HG03558 (cell line): ENCODE data around the gene TP53I3.
"Not testable (repeated sequence)": the region's sequence is repeated elsewhere in the genome, so short reads cannot be mapped to it uniquely, and the experiment has no call there.

ENCODE experiments used
- ATAC-seq: cut with Tn5 transposase; IDR thresholded peaks from one replicate; pipeline ENCODE4 v1.9.1; 2021; ENCODE audit warnings: moderate number of reproducible peaks; ENCODE audit not compliant: unreplicated experiment; ENCODE audit errors: extremely low read depth

The TP53I3 gene

DNA sequence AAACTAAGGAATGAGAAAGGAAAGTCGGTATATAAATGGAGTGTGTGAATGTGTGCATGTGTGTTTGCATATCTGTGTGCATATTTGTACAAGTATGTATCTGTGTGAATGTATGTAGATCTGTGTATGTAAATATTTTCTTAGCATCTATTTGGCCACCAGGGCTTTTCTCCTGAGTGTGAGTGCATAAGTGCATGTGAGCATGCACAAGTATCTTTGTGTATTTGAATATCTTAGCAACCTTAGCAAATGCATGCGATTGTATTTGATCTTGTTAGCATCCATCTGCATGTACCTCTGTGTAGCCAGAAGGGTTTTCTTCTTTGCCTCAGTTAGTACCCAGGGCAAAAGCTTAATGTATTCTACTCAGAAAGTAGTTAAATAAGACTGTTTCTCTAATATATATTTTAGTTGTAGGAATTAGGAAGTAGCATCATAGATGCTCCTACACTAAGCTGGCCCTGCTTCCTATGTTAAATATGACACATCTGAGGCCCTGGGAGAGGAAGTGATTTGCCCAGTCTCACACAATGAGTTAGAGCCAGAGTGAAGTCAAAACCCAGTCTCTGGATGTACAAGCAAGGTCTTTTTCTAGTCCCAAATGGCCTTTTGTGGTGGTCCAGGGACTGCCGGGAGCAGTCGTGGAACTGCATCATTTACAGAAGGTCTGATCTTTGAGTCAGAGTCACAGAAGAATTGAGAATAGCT is 25.9 kb downstream of the TP53I3 start:
- ATAC-seq, result no peak

DNA sequence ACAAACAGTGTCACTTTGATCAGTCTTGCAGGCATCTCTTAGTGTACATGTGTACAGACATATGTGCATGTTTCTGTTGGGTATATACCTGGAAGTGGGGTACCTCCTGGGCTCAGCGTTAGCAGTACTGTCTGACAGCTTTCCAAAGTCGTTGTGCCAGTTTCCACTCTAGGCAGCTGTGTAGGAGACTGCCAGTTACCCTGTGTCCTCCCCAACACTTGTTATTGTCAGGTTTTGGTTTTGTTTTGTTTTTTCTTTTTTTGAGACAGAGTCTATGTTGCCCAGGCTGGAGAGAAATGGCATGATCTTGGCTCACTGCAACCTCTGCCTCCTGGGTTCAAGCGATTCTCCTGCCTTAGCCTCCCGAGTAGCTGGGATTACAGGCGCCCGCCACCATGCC is 28.9 kb downstream of the TP53I3 start:
- no peak for ATAC-seq

DNA sequence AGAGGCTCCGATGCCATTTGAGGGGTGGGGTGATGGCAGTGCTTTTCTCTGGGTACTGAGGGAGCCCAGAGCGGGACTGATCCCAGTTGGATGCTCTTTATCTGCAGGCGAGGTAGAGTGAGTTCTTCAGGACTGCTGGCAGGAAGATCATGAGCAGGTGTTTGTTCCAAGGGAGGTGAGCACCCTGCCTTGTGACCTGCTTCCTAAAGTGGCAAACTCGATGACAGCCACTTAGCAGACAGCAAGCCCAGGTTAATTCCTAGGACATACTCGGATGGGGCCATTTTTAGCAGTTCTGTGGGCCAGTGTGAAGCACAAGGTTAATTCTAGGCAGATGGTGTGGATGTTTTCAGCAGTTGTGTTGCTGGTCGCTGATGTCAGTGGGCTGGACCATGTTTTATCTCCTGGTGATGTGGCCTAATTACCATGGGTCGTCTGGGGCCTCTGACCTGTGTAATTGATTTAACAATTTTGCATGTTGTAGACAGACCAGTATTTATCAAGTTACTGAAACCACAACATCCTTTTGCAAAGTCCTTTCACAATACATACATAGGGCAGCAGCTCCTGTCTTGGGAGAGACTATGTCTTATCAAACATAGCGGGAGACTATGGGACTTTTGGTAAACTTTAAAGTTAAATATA is 30.1 kb downstream of the TP53I3 start:
- no peak for ATAC-seq

DNA sequence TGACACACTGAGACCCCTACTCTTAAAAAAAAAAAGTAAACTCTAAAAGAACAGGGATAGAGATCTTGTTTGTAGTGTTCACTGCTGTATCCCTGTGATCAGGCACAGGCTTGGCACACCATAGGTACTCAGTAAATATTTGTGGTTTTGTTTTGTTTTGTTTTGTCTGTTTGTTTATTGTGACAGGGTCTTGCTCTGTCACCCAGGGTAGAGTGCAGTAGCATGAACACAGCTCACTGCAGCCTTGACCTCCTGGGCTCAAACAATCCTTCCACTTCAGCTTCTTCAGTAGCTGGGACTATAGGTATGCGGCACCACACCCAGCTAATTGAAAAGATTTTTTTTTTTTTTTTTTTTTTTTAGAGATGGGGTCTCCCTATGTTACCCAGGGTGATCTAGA is 31.7 kb downstream of the TP53I3 start:
- ATAC-seq, result no peak

DNA sequence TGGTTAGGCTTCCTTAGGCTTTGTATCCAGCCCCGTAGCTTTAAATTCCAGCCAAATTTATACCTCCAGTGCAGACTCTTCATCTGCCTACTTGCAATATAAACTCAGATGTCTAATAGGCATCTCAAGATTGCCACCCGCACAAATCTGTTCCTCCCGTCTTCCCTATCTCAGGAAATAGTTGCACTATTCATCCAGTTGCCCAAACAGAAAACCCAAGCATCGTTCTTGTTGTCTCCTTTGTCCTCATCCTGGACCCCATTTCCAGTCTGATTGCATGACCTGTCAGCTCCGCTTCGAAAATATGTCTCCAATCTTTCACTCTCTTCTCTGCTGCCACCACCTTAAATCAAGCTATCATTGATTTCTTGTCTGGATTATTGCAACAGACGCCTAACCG is 32.8 kb downstream of the TP53I3 start:
- ATAC-seq, result no peak

GRCh38 chr2:24050041-24050979 is 34.3 kb downstream of the TP53I3 start:
- no peak for ATAC-seq

DNA sequence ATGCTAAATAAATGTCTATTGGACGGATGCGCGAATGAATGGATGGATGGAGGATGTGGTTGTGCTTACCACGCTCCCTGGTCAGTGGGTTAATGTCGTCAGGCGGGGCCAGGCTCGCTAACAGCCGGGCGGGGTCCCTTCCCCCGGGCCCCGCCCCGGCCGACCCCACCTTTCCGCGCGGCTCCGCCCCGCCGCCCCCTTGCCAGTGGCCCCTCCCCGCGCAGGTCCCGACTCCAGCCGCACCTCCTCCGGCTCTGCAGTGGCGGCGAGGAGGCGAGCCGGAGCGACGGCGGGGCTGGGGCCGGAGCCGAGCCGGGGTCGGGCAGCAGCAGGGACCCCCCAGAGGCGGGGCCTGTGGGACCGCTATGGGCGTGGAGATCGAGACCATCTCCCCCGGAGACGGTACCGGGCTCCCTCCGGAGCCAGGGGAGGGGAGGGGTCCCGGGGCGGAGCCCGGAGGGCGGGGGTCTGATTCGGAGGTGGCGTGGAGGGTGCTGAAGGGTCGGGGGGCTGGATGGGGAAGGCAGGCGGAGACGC is 35.1 kb downstream of the TP53I3 start, which contains the start of gene FKBP1B:
FKBP1B (plus strand) TSS at position 257 of the 537 bp plus-strand sequence; CDS start at position 366, 109 bp downstream.
- no peak for ATAC-seq

GRCh38 chr2:24048769-24049484 is 35.7 kb downstream of the TP53I3 start:
- no peak for ATAC-seq

GRCh38 chr2:24047703-24048033 is 37.0 kb downstream of the TP53I3 start:
- no peak for ATAC-seq

DNA sequence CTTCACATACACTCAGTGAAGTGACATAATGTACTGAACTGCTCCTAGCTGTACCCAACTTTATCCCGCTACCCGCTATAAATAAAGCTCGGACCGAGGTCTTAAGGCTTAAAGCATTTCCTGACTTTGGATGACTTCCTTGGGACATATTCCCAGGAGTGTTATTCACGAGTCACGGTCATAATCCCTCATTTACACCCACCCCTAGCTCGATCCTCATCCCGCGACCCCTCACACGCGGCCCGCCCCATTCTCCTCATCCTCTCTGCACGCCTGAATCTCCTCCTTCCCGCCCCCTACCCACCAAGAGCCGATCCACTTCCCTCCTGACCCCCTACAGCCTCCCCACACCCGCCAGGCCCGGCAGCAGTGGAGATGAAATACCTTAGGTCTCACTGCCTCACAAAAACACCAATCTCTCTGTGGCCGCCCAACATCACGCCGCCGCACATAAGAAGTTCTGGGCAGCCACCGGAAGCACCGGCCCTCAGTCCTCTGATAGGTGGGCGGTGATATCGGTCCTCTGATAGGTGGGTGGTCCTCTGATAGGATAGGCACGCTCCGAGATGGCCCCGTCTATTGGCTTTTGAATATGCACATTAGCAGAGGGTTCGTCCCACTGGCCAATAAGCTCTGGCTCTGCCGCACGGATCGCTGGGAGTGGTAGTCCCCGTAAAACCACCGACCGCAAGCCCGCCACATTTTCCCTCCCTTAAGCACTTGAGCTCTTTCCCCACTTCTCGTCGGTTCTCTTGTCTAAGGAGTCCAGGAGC is 37.5 kb downstream of the TP53I3 start, which contains the start of gene WDCP:
WDCP (minus strand) TSS at position 462 of the 773 bp plus-strand sequence. CDS start 7,897 bp downstream, outside the sequence.
- ATAC-seq, result peak; percentile 97

DNA sequence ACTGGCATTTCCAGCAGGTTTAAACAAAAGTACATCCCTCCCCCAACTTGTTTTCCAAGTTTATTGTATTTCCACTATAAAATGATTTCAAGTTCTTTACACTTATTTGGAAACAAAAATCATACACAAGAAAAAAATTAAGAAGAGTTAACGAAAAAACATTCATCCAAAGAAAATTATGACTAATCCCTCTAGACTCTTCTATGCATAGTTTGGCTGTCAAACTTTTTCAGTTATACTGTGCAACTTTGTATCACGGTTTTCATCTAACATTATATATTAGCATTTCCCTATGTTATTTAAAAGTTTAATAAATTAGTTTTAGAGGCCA is 38.1 kb downstream of the TP53I3 start:
- no peak for ATAC-seq

DNA sequence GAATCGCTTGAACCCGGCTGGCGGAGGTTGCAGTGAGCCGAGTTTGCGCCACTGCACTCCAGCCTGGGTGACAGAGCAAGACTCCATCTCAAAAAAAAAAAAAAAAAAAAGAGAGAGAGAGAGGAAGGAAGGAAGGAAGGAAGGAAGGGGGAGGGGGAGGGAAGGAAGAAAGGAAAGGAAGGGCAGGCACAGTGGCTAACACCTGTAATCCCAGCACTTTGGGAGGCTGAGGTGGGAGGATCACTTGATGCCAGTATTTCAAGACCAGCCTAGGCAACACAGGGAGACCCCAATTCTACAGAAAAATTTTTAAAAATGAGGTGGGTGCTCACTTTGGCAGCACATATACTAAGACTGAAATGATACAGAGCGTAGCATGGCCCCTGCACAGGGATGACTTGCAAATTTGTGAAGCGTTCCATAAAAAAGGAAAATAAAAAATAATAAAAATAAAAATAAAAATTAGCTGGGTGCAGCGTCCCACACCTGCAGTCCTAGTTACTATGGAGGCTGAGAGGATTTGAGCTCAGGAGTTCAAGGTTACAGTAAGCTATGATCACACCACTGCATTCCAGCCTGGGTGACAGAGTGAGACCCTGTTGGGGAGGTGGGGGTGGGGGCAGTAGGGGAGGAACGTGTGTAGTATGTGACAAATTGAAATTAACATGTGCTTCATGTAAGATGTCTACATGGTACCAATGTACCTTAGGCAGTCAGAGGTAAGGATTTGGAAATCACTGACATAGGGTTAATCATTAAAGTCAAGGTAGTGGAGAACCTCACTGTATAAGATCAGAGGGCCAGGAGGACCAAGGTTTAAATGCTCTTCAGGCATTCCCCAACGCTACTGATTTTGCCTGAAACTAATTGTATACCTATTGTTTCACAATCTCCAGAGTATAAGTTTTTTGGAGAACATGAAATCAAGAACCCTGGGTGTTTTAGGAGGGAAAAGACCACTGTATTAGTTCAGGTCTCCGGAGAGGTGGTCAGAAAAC is 38.8 kb downstream of the TP53I3 start:
- ATAC-seq, result no peak

DNA sequence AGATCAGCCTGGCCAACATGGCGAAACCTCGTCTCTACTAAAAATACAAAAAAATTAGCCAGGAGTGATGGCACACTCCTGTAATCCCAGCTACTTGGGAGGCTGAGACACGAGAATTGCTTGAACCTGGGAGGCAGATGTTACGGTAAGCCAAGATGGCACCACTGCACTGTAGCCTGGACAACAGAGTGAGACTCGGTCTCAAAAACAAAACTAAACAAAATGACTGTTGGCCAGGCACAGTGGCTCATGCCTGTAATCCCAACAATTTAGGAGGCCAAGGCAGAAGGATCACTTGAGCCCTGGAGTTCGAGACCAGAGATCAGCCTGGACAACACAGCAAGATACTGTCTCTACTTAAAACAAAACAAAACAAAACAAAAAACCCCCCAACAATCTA is 41.5 kb downstream of the TP53I3 start:
- not testable (repeated sequence) for ATAC-seq

DNA sequence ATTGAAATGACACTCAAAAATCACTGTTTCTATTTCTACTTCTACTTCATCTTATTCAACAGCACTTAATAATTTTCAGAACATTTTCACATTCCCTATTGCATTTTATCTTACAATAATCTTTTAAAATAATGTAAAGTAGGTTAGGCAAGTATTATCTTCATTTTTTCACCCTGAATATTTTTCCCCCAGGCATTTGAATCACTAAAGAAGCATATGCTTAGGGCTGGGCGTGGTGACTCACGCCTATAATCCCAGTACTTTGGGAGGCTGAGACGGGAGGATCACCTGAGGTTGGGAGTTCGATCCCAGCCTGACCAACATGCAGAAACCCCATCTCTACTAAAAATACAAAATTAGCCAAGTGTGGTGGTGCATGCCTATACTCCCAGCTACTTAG is 44.1 kb downstream of the TP53I3 start:
- ATAC-seq, result no peak

DNA sequence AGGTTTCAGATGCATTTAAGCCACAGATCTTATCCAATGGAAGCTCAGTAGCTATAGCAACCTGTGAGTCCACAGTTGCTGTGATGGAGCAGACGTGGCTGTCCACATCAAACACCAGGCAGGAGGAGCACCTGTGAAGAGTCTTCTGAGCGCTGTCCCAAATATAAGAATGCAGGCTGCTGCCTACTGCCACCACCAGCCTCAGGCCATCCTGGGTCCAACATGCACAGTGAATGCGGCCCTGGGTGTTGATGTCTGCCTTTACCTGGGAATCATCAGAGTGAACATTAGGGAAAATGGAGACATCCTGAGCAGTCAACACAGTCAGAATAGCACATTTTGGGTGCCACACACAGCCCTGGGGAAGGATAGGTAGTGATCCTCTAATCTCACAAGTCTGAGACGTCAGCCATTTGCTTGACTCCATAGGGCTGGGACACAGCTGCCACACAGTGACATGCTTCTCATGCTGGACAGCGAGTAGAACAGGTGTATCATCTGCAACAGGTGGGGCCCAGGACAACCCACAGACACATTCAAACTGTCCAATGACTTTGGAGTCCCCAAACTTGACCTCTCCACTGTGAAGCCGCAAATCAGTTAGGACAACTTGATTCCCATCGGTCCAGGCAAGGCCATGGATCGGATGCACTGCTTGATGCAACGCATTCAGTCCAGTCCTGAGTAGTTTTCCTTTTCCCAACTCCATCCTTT is 45.7 kb downstream of the TP53I3 start:
- ATAC-seq, result no peak
